ENCODE data around the gene FAM3D.

Gene FAM3D

GRCh38 chr3:58672451-58672850 lies 5.9 kb upstream of the FAM3D start:
- Histone ChIP-seq H3K27ac (ENCODE audit: low read depth, low read length) (no peak overlapping the region), H3K36me3 (ENCODE audit: control insufficient read depth in 1 of 2, insufficient read depth in 2 of 2, low read length in 2 of 2) (no peaks in the 10 kb centered on the region), H3K9ac (ENCODE audit: low read depth in 1 of 2, low read length in 2 of 2) (no peak overlapping the region), H3K27me3 (ENCODE audit: control insufficient read depth in 1 of 2, insufficient read depth in 2 of 2, low read length in 2 of 2) (no peaks in the 10 kb centered on the region), H3K4me1 (ENCODE audit: control insufficient read depth in 1 of 2, insufficient read depth in 2 of 2, low read length in 2 of 2) (peaks cover 45 to 54% of the 10 kb centered on the region in 2 donors), H3K9me3 (ENCODE audit: control insufficient read depth in 1 of 2, low read length in 2 of 2) (no peaks in the 10 kb centered on the region), H3K4me3 (ENCODE audit: low read depth in 1 of 2, low read length in 2 of 2) (no peak overlapping the region)

DNA sequence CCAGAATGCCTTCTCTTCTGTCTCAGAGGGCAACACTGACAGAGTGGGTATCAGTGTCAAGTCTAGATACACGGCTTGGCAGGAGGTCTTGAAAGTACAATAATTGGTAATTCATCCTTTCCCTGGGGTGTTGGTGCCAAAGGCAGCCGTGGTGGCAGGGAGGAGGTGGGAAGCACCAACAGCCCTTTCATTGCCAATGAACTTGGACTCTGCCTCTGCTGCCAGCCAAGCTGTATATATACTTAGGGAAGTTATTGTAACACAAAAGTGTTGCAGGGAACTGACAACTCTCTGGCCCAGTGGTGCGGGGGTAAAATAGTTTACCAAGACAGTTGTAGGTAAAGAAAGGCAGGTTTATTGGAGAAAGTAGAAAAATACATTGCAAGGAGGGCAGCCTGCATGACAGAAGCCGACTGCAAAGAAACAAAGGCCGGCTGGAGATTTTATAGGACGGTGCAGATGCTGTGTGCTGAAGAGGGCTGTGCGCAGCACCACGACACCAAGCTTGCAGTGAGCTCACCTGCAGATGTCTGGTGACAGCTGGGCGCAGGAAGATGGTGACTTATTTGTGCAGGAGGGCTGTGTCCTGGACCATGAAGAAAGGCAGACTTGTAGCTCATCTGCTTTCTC lies 4.0 kb upstream of the FAM3D start:
- Histone ChIP-seq H3K9ac (ENCODE audit: low read depth in 1 of 2, low read length in 2 of 2) (peak overlapping the region in 1 of 2 donors; percentile 22), H3K4me1 (ENCODE audit: control insufficient read depth in 1 of 2, insufficient read depth in 2 of 2, low read length in 2 of 2) (peaks cover 52 to 64% of the 10 kb centered on the region in 2 donors), H3K4me3 (ENCODE audit: low read depth in 1 of 2, low read length in 2 of 2) (no peak overlapping the region), H3K9me3 (ENCODE audit: control insufficient read depth in 1 of 2, low read length in 2 of 2) (no peaks in the 10 kb centered on the region), H3K27ac (ENCODE audit: low read depth, low read length) (no peak overlapping the region), H3K27me3 (ENCODE audit: control insufficient read depth in 1 of 2, insufficient read depth in 2 of 2, low read length in 2 of 2) (no peaks in the 10 kb centered on the region), H3K36me3 (ENCODE audit: control insufficient read depth in 1 of 2, insufficient read depth in 2 of 2, low read length in 2 of 2) (no peaks in the 10 kb centered on the region)

DNA sequence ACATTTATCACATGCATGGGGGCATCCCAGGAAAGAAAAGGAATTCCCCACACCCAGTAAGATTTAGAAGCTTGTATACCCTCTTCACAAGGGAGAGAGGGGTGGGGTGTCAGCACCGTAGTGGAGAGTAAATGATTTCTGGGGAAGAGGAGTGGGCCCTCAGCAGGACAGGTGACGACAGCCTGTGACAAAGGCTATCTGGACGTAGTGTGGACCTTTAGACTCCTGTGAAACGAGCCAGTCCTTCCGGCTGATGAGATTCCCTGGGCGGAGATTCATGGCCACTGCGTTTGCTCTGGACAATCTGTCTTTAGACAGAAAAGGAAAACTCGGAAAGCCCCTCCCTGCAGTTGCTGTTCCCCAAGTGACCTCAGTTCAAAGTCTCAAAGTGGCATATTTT lies 1.7 kb upstream of the FAM3D start:
- Histone ChIP-seq H3K27me3 (ENCODE audit: control insufficient read depth in 1 of 2, insufficient read depth in 2 of 2, low read length in 2 of 2) (no peaks in the 10 kb centered on the region), H3K4me3 (ENCODE audit: low read depth in 1 of 2, low read length in 2 of 2) (peak overlapping the region in 1 of 2 donors; percentile 28), H3K27ac (ENCODE audit: low read depth, low read length) (peak overlapping the region; percentile 77), H3K36me3 (ENCODE audit: control insufficient read depth in 1 of 2, insufficient read depth in 2 of 2, low read length in 2 of 2) (no peaks in the 10 kb centered on the region), H3K9ac (ENCODE audit: low read depth in 1 of 2, low read length in 2 of 2) (peak overlapping the region; percentile 60 to 62), H3K4me1 (ENCODE audit: control insufficient read depth in 1 of 2, insufficient read depth in 2 of 2, low read length in 2 of 2) (peaks cover 64 to 82% of the 10 kb centered on the region in 2 donors), H3K9me3 (ENCODE audit: control insufficient read depth in 1 of 2, low read length in 2 of 2) (no peaks in the 10 kb centered on the region)

- H3K9ac ChIP-seq (ENCODE audit: low read depth in 1 of 2, low read length in 2 of 2) = peak overlapping the region; percentile 60 to 62
- peaks cover 58 to 79% of the 10 kb centered on the region in 2 donors for H3K4me1 ChIP-seq (ENCODE audit: control insufficient read depth in 1 of 2, insufficient read depth in 2 of 2, low read length in 2 of 2)
- H3K9me3 ChIP-seq (ENCODE audit: control insufficient read depth in 1 of 2, low read length in 2 of 2) = no peaks in the 10 kb centered on the region
- H3K27ac ChIP-seq (ENCODE audit: low read depth, low read length) = peak overlapping the region; percentile 77
- peak overlapping the region; percentile 29 to 44 for H3K4me3 ChIP-seq (ENCODE audit: low read depth in 1 of 2, low read length in 2 of 2)
- H3K36me3 ChIP-seq (ENCODE audit: control insufficient read depth in 1 of 2, insufficient read depth in 2 of 2, low read length in 2 of 2) = no peaks in the 10 kb centered on the region
- no peaks in the 10 kb centered on the region for H3K27me3 ChIP-seq (ENCODE audit: control insufficient read depth in 1 of 2, insufficient read depth in 2 of 2, low read length in 2 of 2)
These were observed 1.1 kb upstream of the FAM3D start for GRCh38 chr3:58667704-58668103.

GRCh38 chr3:58667229-58667628 lies 655 bp upstream of the FAM3D start:
- peak overlapping the region; percentile 77 for H3K27ac ChIP-seq (ENCODE audit: low read depth, low read length)
- peaks cover 55 to 74% of the 10 kb centered on the region in 2 donors for H3K4me1 ChIP-seq (ENCODE audit: control insufficient read depth in 1 of 2, insufficient read depth in 2 of 2, low read length in 2 of 2)
- no peaks in the 10 kb centered on the region for H3K36me3 ChIP-seq (ENCODE audit: control insufficient read depth in 1 of 2, insufficient read depth in 2 of 2, low read length in 2 of 2)
- peak overlapping the region; percentile 29 to 44 for H3K4me3 ChIP-seq (ENCODE audit: low read depth in 1 of 2, low read length in 2 of 2)
- H3K9ac ChIP-seq (ENCODE audit: low read depth in 1 of 2, low read length in 2 of 2) = peak overlapping the region; percentile 60 to 62
- H3K9me3 ChIP-seq (ENCODE audit: control insufficient read depth in 1 of 2, low read length in 2 of 2) = no peaks in the 10 kb centered on the region
- no peaks in the 10 kb centered on the region for H3K27me3 ChIP-seq (ENCODE audit: control insufficient read depth in 1 of 2, insufficient read depth in 2 of 2, low read length in 2 of 2)

DNA sequence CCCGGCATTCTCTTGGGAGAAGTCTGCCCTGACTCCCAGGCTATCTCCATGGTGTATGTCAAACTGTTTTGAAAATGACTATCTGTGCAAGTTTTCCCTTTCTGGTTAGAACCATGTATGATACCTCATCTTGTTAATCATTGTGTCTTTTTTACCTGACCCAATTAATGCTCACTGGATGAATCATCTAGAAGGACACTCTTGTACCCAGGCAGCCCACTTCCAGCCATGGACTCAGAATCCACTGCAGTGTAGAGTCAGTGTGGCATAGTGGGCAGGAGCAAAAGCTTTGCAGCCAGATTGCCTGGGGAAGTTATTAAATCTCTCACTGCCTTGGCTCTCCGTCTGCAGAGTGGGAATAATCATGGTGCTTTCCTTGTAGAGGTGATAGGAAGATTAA lies 1.2 kb downstream of the FAM3D start:
- H3K4me1 ChIP-seq (ENCODE audit: control insufficient read depth in 1 of 2, insufficient read depth in 2 of 2, low read length in 2 of 2) = peaks cover 45 to 59% of the 10 kb centered on the region in 2 donors
- no peaks in the 10 kb centered on the region for H3K9me3 ChIP-seq (ENCODE audit: control insufficient read depth in 1 of 2, low read length in 2 of 2)
- no peaks in the 10 kb centered on the region for H3K27me3 ChIP-seq (ENCODE audit: control insufficient read depth in 1 of 2, insufficient read depth in 2 of 2, low read length in 2 of 2)
- peak overlapping the region; percentile 72 to 84 for H3K4me3 ChIP-seq (ENCODE audit: low read depth in 1 of 2, low read length in 2 of 2)
- H3K27ac ChIP-seq (ENCODE audit: low read depth, low read length) = no peak overlapping the region
- H3K9ac ChIP-seq (ENCODE audit: low read depth in 1 of 2, low read length in 2 of 2) = peak overlapping the region in 1 of 2 donors; percentile 90
- H3K36me3 ChIP-seq (ENCODE audit: control insufficient read depth in 1 of 2, insufficient read depth in 2 of 2, low read length in 2 of 2) = no peaks in the 10 kb centered on the region

GRCh38 chr3:58664611-58665010 lies 2.0 kb downstream of the FAM3D start:
- Histone ChIP-seq H3K36me3 (ENCODE audit: control insufficient read depth in 1 of 2, insufficient read depth in 2 of 2, low read length in 2 of 2) (no peaks in the 10 kb centered on the region), H3K27me3 (ENCODE audit: control insufficient read depth in 1 of 2, insufficient read depth in 2 of 2, low read length in 2 of 2) (no peaks in the 10 kb centered on the region), H3K4me3 (ENCODE audit: low read depth in 1 of 2, low read length in 2 of 2) (peak overlapping the region; percentile 72 to 84), H3K27ac (ENCODE audit: low read depth, low read length) (no peak overlapping the region), H3K4me1 (ENCODE audit: control insufficient read depth in 1 of 2, insufficient read depth in 2 of 2, low read length in 2 of 2) (peaks cover 37 to 51% of the 10 kb centered on the region in 2 donors), H3K9me3 (ENCODE audit: control insufficient read depth in 1 of 2, low read length in 2 of 2) (no peaks in the 10 kb centered on the region), H3K9ac (ENCODE audit: low read depth in 1 of 2, low read length in 2 of 2) (peak overlapping the region in 1 of 2 donors; percentile 21)

- H3K4me1 ChIP-seq (ENCODE audit: control insufficient read depth in 1 of 2, insufficient read depth in 2 of 2, low read length in 2 of 2) = peaks cover 29 to 41% of the 10 kb centered on the region in 2 donors
- no peak overlapping the region for H3K4me3 ChIP-seq (ENCODE audit: low read depth in 1 of 2, low read length in 2 of 2)
- H3K36me3 ChIP-seq (ENCODE audit: control insufficient read depth in 1 of 2, insufficient read depth in 2 of 2, low read length in 2 of 2) = no peaks in the 10 kb centered on the region
- no peaks in the 10 kb centered on the region for H3K9me3 ChIP-seq (ENCODE audit: control insufficient read depth in 1 of 2, low read length in 2 of 2)
- no peaks in the 10 kb centered on the region for H3K27me3 ChIP-seq (ENCODE audit: control insufficient read depth in 1 of 2, insufficient read depth in 2 of 2, low read length in 2 of 2)
- H3K27ac ChIP-seq (ENCODE audit: low read depth, low read length) = no peak overlapping the region
- no peak overlapping the region for H3K9ac ChIP-seq (ENCODE audit: low read depth in 1 of 2, low read length in 2 of 2)
These were observed 4.6 kb downstream of the FAM3D start for GRCh38 chr3:58661836-58662420.

GRCh38 chr3:58660998-58661397 lies 5.6 kb downstream of the FAM3D start:
- Histone ChIP-seq H3K4me3 (ENCODE audit: low read depth in 1 of 2, low read length in 2 of 2) (no peak overlapping the region), H3K9ac (ENCODE audit: low read depth in 1 of 2, low read length in 2 of 2) (no peak overlapping the region), H3K27me3 (ENCODE audit: control insufficient read depth in 1 of 2, insufficient read depth in 2 of 2, low read length in 2 of 2) (no peaks in the 10 kb centered on the region), H3K4me1 (ENCODE audit: control insufficient read depth in 1 of 2, insufficient read depth in 2 of 2, low read length in 2 of 2) (peaks cover 35 to 49% of the 10 kb centered on the region in 2 donors), H3K36me3 (ENCODE audit: control insufficient read depth in 1 of 2, insufficient read depth in 2 of 2, low read length in 2 of 2) (no peaks in the 10 kb centered on the region), H3K27ac (ENCODE audit: low read depth, low read length) (no peak overlapping the region), H3K9me3 (ENCODE audit: control insufficient read depth in 1 of 2, low read length in 2 of 2) (no peaks in the 10 kb centered on the region)

DNA sequence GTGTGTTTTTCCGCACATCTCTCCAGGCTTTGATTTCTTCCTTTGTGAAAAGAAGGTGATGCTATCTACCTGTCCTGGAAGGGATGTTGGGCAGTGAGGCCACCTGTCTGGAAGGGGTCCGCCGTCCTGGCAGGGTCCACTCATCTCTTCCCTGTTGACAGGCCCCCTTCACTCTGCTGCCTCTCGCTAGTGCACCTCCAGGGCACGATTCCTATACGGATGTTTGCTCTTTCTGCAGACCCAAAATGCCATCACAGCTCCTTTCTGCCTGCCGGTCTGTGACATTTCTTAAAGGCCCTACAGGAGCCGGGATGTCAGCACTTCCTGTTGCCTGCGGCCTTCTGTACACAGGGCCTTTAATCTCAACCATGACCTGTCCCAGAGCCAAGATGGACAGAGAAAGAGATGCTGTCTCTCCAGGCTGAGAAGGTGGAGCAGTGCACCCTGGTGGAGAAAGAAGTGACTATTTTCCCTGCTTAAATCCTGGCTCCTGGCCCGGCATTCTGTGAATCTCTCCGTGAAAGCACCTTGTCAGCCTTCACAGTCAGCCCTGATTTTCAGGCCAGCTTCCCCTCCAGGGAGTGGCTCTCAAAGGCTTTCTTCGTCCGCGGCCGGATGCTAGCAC lies 7.4 kb downstream of the FAM3D start:
- H3K36me3 ChIP-seq (ENCODE audit: control insufficient read depth in 1 of 2, insufficient read depth in 2 of 2, low read length in 2 of 2) = peaks cover 0 to 3% of the 10 kb centered on the region in 2 donors
- H3K27ac ChIP-seq (ENCODE audit: low read depth, low read length) = no peak overlapping the region
- peaks cover 27 to 37% of the 10 kb centered on the region in 2 donors for H3K4me1 ChIP-seq (ENCODE audit: control insufficient read depth in 1 of 2, insufficient read depth in 2 of 2, low read length in 2 of 2)
- no peaks in the 10 kb centered on the region for H3K27me3 ChIP-seq (ENCODE audit: control insufficient read depth in 1 of 2, insufficient read depth in 2 of 2, low read length in 2 of 2)
- H3K4me3 ChIP-seq (ENCODE audit: low read depth in 1 of 2, low read length in 2 of 2) = no peak overlapping the region
- no peaks in the 10 kb centered on the region for H3K9me3 ChIP-seq (ENCODE audit: control insufficient read depth in 1 of 2, low read length in 2 of 2)
- no peak overlapping the region for H3K9ac ChIP-seq (ENCODE audit: low read depth in 1 of 2, low read length in 2 of 2)
